Testis (tissue), 3 donors: ENCODE results near the gene SCYL2. TPM values are rescaled to one million over a fixed set of nuclear protein-coding genes. Genes with fewer than 3 reads are reported as not detected.
"Not testable (repeated sequence)": the region's sequence is repeated elsewhere in the genome, so short reads cannot be mapped to it uniquely, and the experiment has no call there.

Experiments
- DNase-seq: peaks from one replicate; pipeline ENCODE4 v3.0.0-alpha.2; 2019
- H3K27ac ChIP-seq, 2 donors: fragments of 200-600 bp; sonication (generic); one replicate each; pipeline ENCODE4 v1.5.1; 2019
- H3K27me3 ChIP-seq: fragments of 200-600 bp; sonication (generic); one replicate; pipeline ENCODE4 v1.5.1; 2019
- H3K36me3 ChIP-seq: fragments of 200-600 bp; sonication (generic); one replicate; pipeline ENCODE4 v1.5.1; 2017; ENCODE audit warnings: low read depth; ENCODE audit errors: missing control alignments
- H3K4me1 ChIP-seq: fragments of 200-600 bp; sonication (generic); one replicate; pipeline ENCODE4 v1.5.1; 2019
- H3K4me3 ChIP-seq, 2 donors: fragments of 200-600 bp; sonication (generic); one replicate each; pipeline ENCODE4 v1.5.1; 2017 to 2019
- H3K9me3 ChIP-seq: fragments of 200-600 bp; sonication (generic); one replicate; pipeline ENCODE4 v1.5.1; 2017
- POLR2A ChIP-seq: fragments of 450-650 bp; IDR thresholded peaks from one replicate; pipeline ENCODE4 v1.6.1; 2017; ENCODE audit warnings: antibody characterized with exemption, mild to moderate bottlenecking, moderate library complexity
- WGBS, 2 donors: methylation state at CpG; one replicate each; pipeline ENCODE4 v1.1.5; 2018; 5-methylcytosine and 5-hydroxymethylcytosine counted together
- intact Hi-C: fragments of 100-400 bp; cut with DNase I; formaldehyde crosslinking; loops from one replicate; pipeline ENCODE4 v1.15.1; 2023; ENCODE audit warnings: low total_unique reads
- polyA plus RNA-seq: library from polyadenylated mRNA; stranded (reverse); fragments of 350-450 nt; fragmentation: Illumina TruSeq; extraction: RNeasy Lipid Tissue Mini Kit (QIAGEN cat#74804); gene quantifications from one replicate; pipeline ENCODE4 v1.2.3, GENCODE V29; 2014; ENCODE audit warnings: low read depth, low replicate concordance; ENCODE audit not compliant: insufficient read depth
- total RNA-seq, 2 donors: library from RNA; depleted of rRNA; stranded (reverse); fragments of >200 nt; gene quantifications; one replicate each; pipeline ENCODE4 v1.2.3, GENCODE V29; 2016
- TF ChIP-seq, protein P1 (sequence below), 3 experiments: fragments of 450-650 bp in 2 of 3; fragments of 200-600 bp in 1 of 3; sonication (generic) in 1 of 3; IDR thresholded peaks; one replicate each; pipeline ENCODE4 v1.5.1; 2016 to 2019; ENCODE audit warnings: antibody characterized with exemption in 3 of 3, mild to moderate bottlenecking in 2 of 3, moderate library complexity in 1 of 3

The SCYL2 gene
- total and polyA plus RNA-seq, 3 donors from 2014 or later, result 23.1 to 75.4 (median 49.0) TPM

DNA sequence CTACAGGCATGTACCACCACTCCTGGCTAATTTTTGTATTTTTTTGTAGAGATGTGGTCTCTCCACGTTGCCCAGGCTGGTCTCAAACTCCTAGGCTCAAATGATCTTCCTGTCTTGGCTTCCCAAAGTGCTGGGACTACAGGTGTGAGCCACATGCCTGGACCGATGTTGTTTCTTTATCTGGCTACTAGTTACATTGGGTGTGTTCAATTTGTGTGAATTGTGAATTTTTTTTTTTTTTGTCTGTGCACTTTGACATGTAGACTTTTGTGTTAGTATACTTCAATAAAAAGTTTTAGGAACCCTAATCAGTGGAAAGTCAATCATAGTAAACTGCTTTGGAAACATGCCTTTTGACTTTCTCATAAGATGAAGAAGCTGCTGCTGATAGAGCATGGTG, 65.9 kb downstream of the SCYL2 start:
- Histone ChIP-seq H3K27me3 (no peaks in the 10 kb centered on the region), H3K4me3 (no peak overlapping the region), H3K9me3 (no peaks in the 10 kb centered on the region), H3K27ac (no peak overlapping the region), H3K36me3 (no peaks in the 10 kb centered on the region), H3K4me1 (no peaks in the 10 kb centered on the region)
- intact Hi-C loops, result no loop called here
- no peak for TF ChIP-seq POLR2A
- TF ChIP-seq, protein P1, sequence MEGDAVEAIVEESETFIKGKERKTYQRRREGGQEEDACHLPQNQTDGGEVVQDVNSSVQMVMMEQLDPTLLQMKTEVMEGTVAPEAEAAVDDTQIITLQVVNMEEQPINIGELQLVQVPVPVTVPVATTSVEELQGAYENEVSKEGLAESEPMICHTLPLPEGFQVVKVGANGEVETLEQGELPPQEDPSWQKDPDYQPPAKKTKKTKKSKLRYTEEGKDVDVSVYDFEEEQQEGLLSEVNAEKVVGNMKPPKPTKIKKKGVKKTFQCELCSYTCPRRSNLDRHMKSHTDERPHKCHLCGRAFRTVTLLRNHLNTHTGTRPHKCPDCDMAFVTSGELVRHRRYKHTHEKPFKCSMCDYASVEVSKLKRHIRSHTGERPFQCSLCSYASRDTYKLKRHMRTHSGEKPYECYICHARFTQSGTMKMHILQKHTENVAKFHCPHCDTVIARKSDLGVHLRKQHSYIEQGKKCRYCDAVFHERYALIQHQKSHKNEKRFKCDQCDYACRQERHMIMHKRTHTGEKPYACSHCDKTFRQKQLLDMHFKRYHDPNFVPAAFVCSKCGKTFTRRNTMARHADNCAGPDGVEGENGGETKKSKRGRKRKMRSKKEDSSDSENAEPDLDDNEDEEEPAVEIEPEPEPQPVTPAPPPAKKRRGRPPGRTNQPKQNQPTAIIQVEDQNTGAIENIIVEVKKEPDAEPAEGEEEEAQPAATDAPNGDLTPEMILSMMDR (IDR thresholded peaks at IDR 0.05), result no peak
- DNase-seq, result no peak
- 90 to 93% methylated on average over 2 of the region's 2 CpGs for WGBS, 2 donors

DNA sequence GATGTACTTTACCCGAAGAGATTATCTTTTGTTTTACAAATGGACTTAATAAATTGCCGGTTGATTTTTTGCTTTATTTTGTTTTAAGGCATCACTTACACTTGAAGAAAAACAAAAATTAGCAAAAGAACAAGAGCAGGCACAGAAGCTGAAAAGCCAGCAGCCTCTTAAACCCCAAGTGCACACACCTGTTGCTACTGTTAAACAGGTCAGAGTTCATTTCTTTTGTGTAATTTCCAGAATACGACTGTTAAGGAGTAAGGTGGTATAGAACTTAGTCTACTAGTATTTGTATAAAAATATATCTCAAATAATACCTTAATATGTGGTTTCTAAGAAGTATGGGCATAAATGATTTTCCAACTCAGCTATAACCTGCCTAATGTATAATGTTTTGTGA, 70.3 kb downstream of the SCYL2 start:
- H3K4me3 ChIP-seq, result no peak overlapping the region
- intact Hi-C loops, result no loop called here
- H3K36me3 ChIP-seq, result no peaks in the 10 kb centered on the region
- H3K27me3 ChIP-seq, result no peaks in the 10 kb centered on the region
- TF ChIP-seq, protein P1 (IDR thresholded peaks at IDR 0.05), result no peak
- TF ChIP-seq POLR2A, result no peak
- WGBS, 2 donors, result 83 to 89% methylated on average over 3 of the region's 3 CpGs
- no peaks in the 10 kb centered on the region for H3K9me3 ChIP-seq
- DNase-seq, result no peak
- no peak overlapping the region for H3K27ac ChIP-seq
- H3K4me1 ChIP-seq, result no peaks in the 10 kb centered on the region

DNA sequence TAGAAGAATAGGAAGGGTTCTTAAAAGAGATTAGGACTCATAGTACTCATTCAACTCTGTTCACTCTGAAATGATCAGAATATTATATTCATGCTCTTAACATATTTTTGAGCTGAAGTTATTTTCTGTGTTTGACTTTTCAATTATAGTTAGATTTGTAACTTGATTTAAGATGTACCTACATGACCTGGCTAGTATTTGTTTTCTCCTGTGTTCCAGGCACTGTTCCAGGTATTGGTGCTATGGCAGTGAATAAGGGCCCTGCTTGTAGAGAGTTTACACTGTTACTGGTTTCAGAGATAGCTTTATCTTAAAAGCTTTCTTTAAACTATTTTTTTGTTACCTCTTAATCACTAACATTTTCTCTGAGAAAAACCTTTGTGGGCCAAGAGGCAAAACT, 70.8 kb downstream of the SCYL2 start:
- Histone ChIP-seq H3K36me3 (no peaks in the 10 kb centered on the region), H3K27ac (no peak overlapping the region), H3K4me1 (no peaks in the 10 kb centered on the region), H3K4me3 (no peak overlapping the region), H3K27me3 (no peaks in the 10 kb centered on the region), H3K9me3 (no peaks in the 10 kb centered on the region)
- TF ChIP-seq POLR2A, result no peak
- TF ChIP-seq, protein P1 (IDR thresholded peaks at IDR 0.05), result no peak
- DNase-seq, result peak; percentile 32
- intact Hi-C loops, result no loop called here

DNA sequence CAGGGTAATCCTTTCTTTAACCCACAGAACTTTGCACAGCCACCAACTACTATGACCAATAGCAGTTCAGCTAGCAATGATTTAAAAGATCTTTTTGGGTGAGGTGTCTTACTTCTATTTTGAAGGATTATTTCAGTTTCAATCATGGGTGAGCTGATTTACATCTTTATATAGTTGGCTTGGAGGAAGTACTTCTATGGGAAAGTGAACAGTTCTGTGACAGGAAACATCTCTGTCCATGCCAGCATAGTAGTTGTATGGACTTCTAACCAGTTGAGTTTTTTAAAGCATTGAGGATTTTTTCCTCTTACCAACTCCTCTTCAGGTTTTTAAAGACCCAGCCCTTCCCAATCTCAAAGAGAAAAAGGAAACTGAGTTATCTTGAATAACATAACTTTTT, 72.1 kb downstream of the SCYL2 start:
- Histone ChIP-seq H3K4me1 (no peaks in the 10 kb centered on the region), H3K9me3 (no peaks in the 10 kb centered on the region), H3K4me3 (no peak overlapping the region), H3K27me3 (no peaks in the 10 kb centered on the region), H3K27ac (no peak overlapping the region), H3K36me3 (no peaks in the 10 kb centered on the region)
- TF ChIP-seq POLR2A, result no peak
- TF ChIP-seq, protein P1 (IDR thresholded peaks at IDR 0.05), result no peak
- DNase-seq, result no peak
- intact Hi-C loops, result no loop called here

DNA sequence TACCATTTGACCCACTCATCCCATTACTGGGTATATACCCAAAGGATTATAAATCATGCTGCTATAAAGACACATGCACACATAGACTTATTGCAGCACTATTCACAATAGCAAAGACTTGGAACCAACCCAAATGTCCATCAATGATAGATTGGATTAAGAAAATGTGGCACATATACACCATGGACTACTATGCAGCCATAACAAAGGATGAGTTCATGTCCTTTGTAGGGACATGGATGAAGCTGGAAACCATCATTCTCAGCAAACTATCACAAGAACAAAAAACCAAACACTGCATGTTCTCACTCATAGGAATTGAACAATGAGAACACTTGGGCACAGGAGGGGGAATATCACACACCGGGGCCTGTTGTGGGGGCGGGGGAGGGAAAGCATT, 75.9 kb downstream of the SCYL2 start:
- H3K27ac ChIP-seq, intact Hi-C loops, H3K27me3 ChIP-seq, H3K4me1 ChIP-seq, H3K4me3 ChIP-seq, H3K9me3 ChIP-seq, H3K36me3 ChIP-seq, DNase-seq: not testable (repeated sequence)
- 94 to 100% methylated on average over 2 of the region's 2 CpGs for WGBS, 2 donors

DNA sequence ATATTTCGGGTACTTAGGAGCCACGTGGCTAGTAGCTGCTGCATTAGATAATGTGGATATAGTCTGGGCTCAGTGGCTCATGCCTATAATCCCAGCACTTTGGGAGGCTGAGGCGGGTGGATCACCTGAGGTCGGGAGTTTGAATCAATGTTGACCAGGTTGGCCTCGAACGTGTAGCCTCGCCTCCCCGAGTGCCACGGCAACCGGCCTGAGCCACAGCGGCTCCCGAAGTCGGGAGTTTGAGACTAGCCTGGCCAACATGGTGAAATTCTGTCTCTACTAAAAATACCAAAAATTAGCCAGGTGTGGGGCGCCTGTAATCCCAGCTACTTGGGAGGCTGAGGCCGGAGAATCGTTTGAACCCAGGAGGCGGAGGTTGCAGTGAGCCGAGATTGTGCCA, 77.4 kb downstream of the SCYL2 start:
- WGBS, 2 donors, result 88 to 91% methylated on average over 15 to 18 of the region's 18 CpGs
- intact Hi-C loops, H3K27ac ChIP-seq, H3K36me3 ChIP-seq, DNase-seq, H3K27me3 ChIP-seq, H3K4me1 ChIP-seq, H3K9me3 ChIP-seq, H3K4me3 ChIP-seq: not testable (repeated sequence)
